SU-DHL-6 (cell line): ENCODE data around the gene ARMC3.

Source experiments
- H2AFZ ChIP-seq: fragments of 200-600 bp; sonication (generic); 2 replicates; pipeline ENCODE4 v1.6.1; 2014; ENCODE audit warnings: low read depth, mild to moderate bottlenecking, moderate library complexity, mixed read lengths, antibody characterized with exemption, low read length; ENCODE audit not compliant: severe bottlenecking
- H3F3A ChIP-seq: fragments of 200-600 bp; shearing (Covaris generic); 2 replicates; pipeline ENCODE4 v1.6.0; 2016; ENCODE audit warnings: antibody characterized with exemption, mild to moderate bottlenecking; ENCODE audit not compliant: insufficient read depth
- H3K27ac ChIP-seq: fragments of 200-600 bp; sonication (generic); 2 replicates; pipeline ENCODE4 v1.5.1; 2016; ENCODE audit warnings: low read depth, mild to moderate bottlenecking, low read length, moderate library complexity, mixed read lengths
- H3K27me3 ChIP-seq: fragments of 200-600 bp; sonication (generic), shearing (Covaris generic); 2 replicates; pipeline ENCODE4 v1.6.0; 2014; ENCODE audit warnings: mild to moderate bottlenecking, low read length
- H3K36me3 ChIP-seq: fragments of 200-600 bp; sonication (generic); 2 replicates; pipeline ENCODE4 v1.6.1; 2014; ENCODE audit warnings: mild to moderate bottlenecking, low read length, mixed read lengths
- H3K4me2 ChIP-seq: fragments of 300-600, 200-600 bp; shearing (Covaris generic), sonication (generic); 2 replicates; pipeline ENCODE4 v1.6.0; 2014; ENCODE audit warnings: low read length, low read depth, mild to moderate bottlenecking; ENCODE audit not compliant: poor library complexity, severe bottlenecking
- H3K4me3 ChIP-seq: fragments of 200-600 bp; sonication (generic); 2 replicates; pipeline ENCODE4 v1.5.1; 2014; ENCODE audit warnings: antibody characterized with exemption, low read length, mild to moderate bottlenecking, mixed read lengths; ENCODE audit not compliant: insufficient read depth, poor library complexity, severe bottlenecking
- H3K79me2 ChIP-seq: fragments of 200-600 bp; sonication (generic); 2 replicates; pipeline ENCODE4 v1.6.1; 2014; ENCODE audit warnings: mild to moderate bottlenecking, low read length, moderate library complexity; ENCODE audit not compliant: insufficient read depth
- H3K9ac ChIP-seq: fragments of 200-600 bp; sonication (generic); 2 replicates; pipeline ENCODE4 v1.7.0; 2014; ENCODE audit warnings: mild to moderate bottlenecking, low read length
- H3K9me2 ChIP-seq: fragments of 200-600 bp; sonication (generic); replicated peaks from 2 replicates; pipeline ENCODE4 v1.6.1; 2014; ENCODE audit warnings: low read length; ENCODE audit not compliant: insufficient read depth
- H3K9me3 ChIP-seq: fragments of 200-600 bp; sonication (generic); 2 replicates; pipeline ENCODE4 v1.6.1; 2014; ENCODE audit warnings: low read length, mixed read lengths; ENCODE audit not compliant: insufficient read depth
- H4K20me1 ChIP-seq: fragments of 200-600 bp; sonication (generic); 2 replicates; pipeline ENCODE4 v1.6.1; 2014; ENCODE audit warnings: low read depth, mild to moderate bottlenecking, antibody characterized with exemption, low read length, moderate library complexity, mixed read lengths
- CTCF ChIP-seq: fragments of 200-600 bp; sonication (generic); IDR thresholded peaks from one replicate; pipeline ENCODE4 v1.5.1; 2017; ENCODE audit warnings: antibody characterized with exemption, mild to moderate bottlenecking, low read length, moderate library complexity; ENCODE audit not compliant: insufficient read depth, poor library complexity, severe bottlenecking
- EZH2phosphoT487 ChIP-seq: fragments of 200-600 bp; sonication (generic), shearing (Covaris generic); conservative IDR thresholded peaks from 2 replicates; pipeline ENCODE4 v1.6.1; 2018; ENCODE audit warnings: mild to moderate bottlenecking, antibody characterized with exemption, low read length, moderate library complexity, mixed read lengths

Gene ARMC3

GRCh38 chr10:22978918-22979317, 51.1 kb downstream of the ARMC3 start:
- Histone ChIP-seq H3K9me3 (no peaks in the 10 kb centered on the region), H3K27me3 (no peaks in the 10 kb centered on the region), H3K79me2 (no peaks in the 10 kb centered on the region), H3K9ac (no peak overlapping the region), H3K4me3 (no peak overlapping the region), H3K4me2 (no peak overlapping the region), H3K36me3 (no peaks in the 10 kb centered on the region), H3K9me2 (no peaks in the 10 kb centered on the region), H2AFZ (no peak overlapping the region), H4K20me1 (no peaks in the 10 kb centered on the region), H3K27ac (no peak overlapping the region), H3F3A (no peaks in the 10 kb centered on the region)
- no peak for TF ChIP-seq CTCF
- no peak for TF ChIP-seq EZH2phosphoT487

GRCh38 chr10:22980822-22981221, 53.0 kb downstream of the ARMC3 start:
- H3K9me2 ChIP-seq = no peaks in the 10 kb centered on the region
- H2AFZ ChIP-seq = no peak overlapping the region
- H3K27me3 ChIP-seq = no peaks in the 10 kb centered on the region
- H3K27ac ChIP-seq = no peak overlapping the region
- H3K9me3 ChIP-seq = no peaks in the 10 kb centered on the region
- no peak overlapping the region for H3K4me2 ChIP-seq
- H3K79me2 ChIP-seq = no peaks in the 10 kb centered on the region
- H3K4me3 ChIP-seq = no peak overlapping the region
- no peak for TF ChIP-seq EZH2phosphoT487
- TF ChIP-seq CTCF = no peak
- no peaks in the 10 kb centered on the region for H3K36me3 ChIP-seq
- no peaks in the 10 kb centered on the region for H3F3A ChIP-seq
- H4K20me1 ChIP-seq = no peaks in the 10 kb centered on the region
- no peak overlapping the region for H3K9ac ChIP-seq

- Histone ChIP-seq H3K9ac (no peak overlapping the region), H4K20me1 (no peaks in the 10 kb centered on the region), H3K9me2 (no peaks in the 10 kb centered on the region), H3F3A (no peaks in the 10 kb centered on the region), H3K27me3 (no peaks in the 10 kb centered on the region), H3K9me3 (no peaks in the 10 kb centered on the region), H3K27ac (no peak overlapping the region), H3K36me3 (no peaks in the 10 kb centered on the region), H3K4me3 (no peak overlapping the region), H2AFZ (no peak overlapping the region), H3K4me2 (no peak overlapping the region), H3K79me2 (no peaks in the 10 kb centered on the region)
- no peak for TF ChIP-seq CTCF
- no peak for TF ChIP-seq EZH2phosphoT487
These were observed 56.2 kb downstream of the ARMC3 start for GRCh38 chr10:22984066-22984465.
